CD14-positive monocyte (primary cell): ENCODE measurements around the gene NUP43. TPM values are rescaled to one million over a fixed set of nuclear protein-coding genes. Genes with fewer than 3 reads are reported as not detected.

Source experiments
- DNase-seq, 3 donors: peaks; one replicate each; pipeline ENCODE4 v3.0.0-alpha.2; 2011 to 2022
- H2AFZ ChIP-seq: 2 replicates; pipeline ENCODE4 v1.6.0; 2012; ENCODE audit warnings: mild to moderate bottlenecking, low read depth, low read length, inconsistent platforms; ENCODE audit not compliant: insufficient read depth, poor library complexity, severe bottlenecking
- H3K27ac ChIP-seq, 2 donors: 1 replicate in 1 of 2; 2 replicates in 1 of 2; pipeline ENCODE4 v1.5.1; 2012 to 2013; ENCODE audit warnings: low read length in 2 of 2, control low read depth in 1 of 2, inconsistent platforms in 1 of 2, low read depth in 1 of 2, mild to moderate bottlenecking in 1 of 2
- H3K27me3 ChIP-seq, 2 donors: one replicate each; pipeline versions ENCODE4 v1.6.0 to v1.6.1; 2011 to 2013; ENCODE audit warnings: low read length in 2 of 2; ENCODE audit not compliant: control insufficient read depth in 2 of 2, insufficient read depth in 2 of 2
- H3K36me3 ChIP-seq, 2 donors: replicated peaks in 1 of 2; 1 replicate in 1 of 2; 2 replicates in 1 of 2; pipeline versions ENCODE4 v1.5.1 to v1.6.1; 2012 to 2013; ENCODE audit warnings: low read length in 2 of 2, control low read depth in 1 of 2, inconsistent platforms in 1 of 2, mild to moderate bottlenecking in 1 of 2; ENCODE audit not compliant: insufficient read depth in 2 of 2, control insufficient read depth in 1 of 2
- H3K4me1 ChIP-seq, 2 donors: 1 replicate in 1 of 2; 2 replicates in 1 of 2; pipeline versions ENCODE4 v1.5.1 to v1.6.1; 2012 to 2013; ENCODE audit warnings: low read length in 2 of 2, control low read depth in 1 of 2, inconsistent platforms in 1 of 2, mild to moderate bottlenecking in 1 of 2, moderate library complexity in 1 of 2; ENCODE audit not compliant: insufficient read depth in 2 of 2, control insufficient read depth in 1 of 2
- H3K4me2 ChIP-seq: replicated peaks from 2 replicates; pipeline ENCODE3; 2012; ENCODE audit warnings: low read length, moderate library complexity, mild to moderate bottlenecking; ENCODE audit not compliant: poor library complexity, severe bottlenecking; ENCODE audit errors: extremely low read depth
- H3K4me3 ChIP-seq, 3 experiments: fragments of 200-600 bp in 1 of 3; sonication (generic) in 1 of 3; replicated peaks in 1 of 3; 1 replicate in 2 of 3; 2 replicates in 1 of 3; pipeline ENCODE4 v1.5.1; 2011 to 2013; ENCODE audit warnings: low read length in 3 of 3, mild to moderate bottlenecking in 3 of 3, control low read depth in 2 of 3, low read depth in 2 of 3, inconsistent platforms in 1 of 3, moderate library complexity in 1 of 3
- H3K79me2 ChIP-seq: 2 replicates; pipeline ENCODE4 v1.6.0; 2012; ENCODE audit warnings: mild to moderate bottlenecking, control low read depth, inconsistent platforms, low read length, moderate library complexity; ENCODE audit not compliant: insufficient read depth
- H3K9ac ChIP-seq: 2 replicates; pipeline ENCODE4 v1.6.0; 2017; ENCODE audit warnings: low read length, mild to moderate bottlenecking; ENCODE audit not compliant: insufficient read depth, poor library complexity, severe bottlenecking
- H3K9me3 ChIP-seq, 2 donors: replicated peaks in 1 of 2; 1 replicate in 1 of 2; 2 replicates in 1 of 2; pipeline versions ENCODE4 v1.5.1 to v1.6.1; 2012 to 2013; ENCODE audit warnings: low read length in 2 of 2, control low read depth in 1 of 2; ENCODE audit not compliant: control insufficient read depth in 1 of 2, insufficient read depth in 1 of 2
- H4K20me1 ChIP-seq: 2 replicates; pipeline ENCODE4 v1.6.0; 2012; ENCODE audit warnings: mild to moderate bottlenecking, low read length, control low read depth, moderate library complexity; ENCODE audit not compliant: insufficient read depth
- H3K27ac Mint-ChIP-seq, 7 donors: one replicate each; pipeline ENCODE4 v1.8.0; 2020; ENCODE audit warnings: mild to moderate bottlenecking in 7 of 7, mixed read lengths in 7 of 7, moderate library complexity in 6 of 7, inconsistent platforms in 2 of 7
- H3K27me3 Mint-ChIP-seq, 3 donors: one replicate each; pipeline ENCODE4 v1.8.0; 2021 to 2022; ENCODE audit warnings: low read depth in 3 of 3, mild to moderate bottlenecking in 3 of 3, mixed read lengths in 3 of 3, moderate library complexity in 3 of 3, inconsistent platforms in 1 of 3
- H3K36me3 Mint-ChIP-seq, 2 donors: one replicate each; pipeline ENCODE4 v1.8.0; 2020; ENCODE audit warnings: mixed read lengths in 2 of 2, inconsistent platforms in 1 of 2, mild to moderate bottlenecking in 1 of 2
- H3K4me1 Mint-ChIP-seq: one replicate; pipeline ENCODE4 v1.8.0; 2020; ENCODE audit warnings: mild to moderate bottlenecking, mixed read lengths
- H3K4me3 Mint-ChIP-seq, 2 donors: one replicate each; pipeline ENCODE4 v1.8.0; 2020; ENCODE audit warnings: mild to moderate bottlenecking in 2 of 2, mixed read lengths in 2 of 2, moderate library complexity in 1 of 2
- H3K9me3 Mint-ChIP-seq, 7 donors: one replicate each; pipeline ENCODE4 v1.8.0; 2020 to 2022; ENCODE audit warnings: mixed read lengths in 7 of 7, mild to moderate bottlenecking in 6 of 7, moderate library complexity in 6 of 7, inconsistent platforms in 2 of 7
- CTCF ChIP-seq: fragments of 200-600 bp; IDR thresholded peaks from one replicate; pipeline ENCODE4 v1.8.0; 2022; ENCODE audit warnings: antibody characterized with exemption, mild to moderate bottlenecking
- WGBS: methylation state at CpG from one replicate; pipeline ENCODE4 v1.1.5; 2013; ENCODE audit warnings: missing lambda C conversion rate; ENCODE audit not compliant: insufficient coverage; 5-methylcytosine and 5-hydroxymethylcytosine counted together
- intact Hi-C, 2 donors: fragments of 100-400 bp; cut with micrococcal nuclease; formaldehyde crosslinking; loops; one replicate each; pipeline versions ENCODE4 v1.15.0 to v1.15.1; 2023
- polyA plus RNA-seq, 3 donors: library from polyadenylated mRNA; depleted of rRNA in 1 of 3; unstranded in 2 of 3; stranded (reverse) in 1 of 3; fragments of 300-500 nt in 2 of 3; fragments of >200 nt in 1 of 3; fragmentation: Illumina TruSeq in 2 of 3; gene quantifications; 1 replicate in 2 of 3; 2 replicates in 1 of 3; pipeline ENCODE4 v1.2.3, GENCODE V29; 2012 to 2021

Gene NUP43
- polyA plus RNA-seq, 3 donors, result 4.5 to 7.2 (median 6.9) TPM

- DNase-seq, result no peak
- H3K27me3 ChIP-seq, result no peaks in the 10 kb centered on the region
- H3K79me2 ChIP-seq, result peaks cover 94% of the 10 kb centered on the region
- intact Hi-C loops, result no loop called here
- no peak overlapping the region for H3K4me2 ChIP-seq
- peaks cover 29% of the 10 kb centered on the region for H3K4me1 Mint-ChIP-seq
- peaks cover 17 to 38% of the 10 kb centered on the region in 2 donors for H3K4me1 ChIP-seq
- no peak overlapping the region for H3K4me3 ChIP-seq
- H3K9me3 ChIP-seq, result no peaks in the 10 kb centered on the region
- H2AFZ ChIP-seq, result no peak overlapping the region
- no peak for TF ChIP-seq CTCF
- no peak overlapping the region for H3K4me3 Mint-ChIP-seq
- peaks cover 59% of the 10 kb centered on the region for H4K20me1 ChIP-seq
- H3K27ac Mint-ChIP-seq, result no peak overlapping the region
- no peak overlapping the region for H3K9ac ChIP-seq
- H3K36me3 Mint-ChIP-seq, result peaks cover 3 to 14% of the 10 kb centered on the region in 2 donors
- H3K27ac ChIP-seq, result no peak overlapping the region
- H3K9me3 Mint-ChIP-seq, result no peaks in the 10 kb centered on the region
- H3K36me3 ChIP-seq, result peaks cover 0 to 4% of the 10 kb centered on the region in 2 donors
- H3K27me3 Mint-ChIP-seq, result peaks cover 0 to 2% (median 0%) of the 10 kb centered on the region in 3 donors
- no CpG with 5 or more reads among the region's 1 CpG for WGBS
Observed at GRCh38 chr6:149714442-149714841, 31.9 kb downstream of the NUP43 start.

GRCh38 chr6:149711711-149712110 lies 34.6 kb downstream of the NUP43 start:
- Histone ChIP-seq H3K36me3 (peaks cover 0 to 4% of the 10 kb centered on the region in 2 donors), H3K4me1 (peaks cover 11 to 22% of the 10 kb centered on the region in 2 donors), H3K4me3 (no peak overlapping the region), H3K79me2 (peaks cover 100% of the 10 kb centered on the region), H3K27ac (no peak overlapping the region), H2AFZ (no peak overlapping the region), H3K4me2 (no peak overlapping the region), H4K20me1 (peaks cover 85% of the 10 kb centered on the region), H3K27me3 (no peaks in the 10 kb centered on the region), H3K9me3 (no peaks in the 10 kb centered on the region), H3K9ac (no peak overlapping the region)
- intact Hi-C loops, result no loop called here
- Mint-ChIP-seq H3K36me3 (peaks cover 3 to 17% of the 10 kb centered on the region in 2 donors), H3K4me1 (peaks cover 27% of the 10 kb centered on the region), H3K4me3 (no peak overlapping the region), H3K27ac (peak overlapping the region in 2 of 7 donors; percentile 26 to 40), H3K27me3 (no peaks in the 10 kb centered on the region), H3K9me3 (no peaks in the 10 kb centered on the region)
- no peak for TF ChIP-seq CTCF
- WGBS, result no CpG with 5 or more reads among the region's 5 CpGs
- DNase-seq, result no peak
